Measurements from ENCODE around the gene EMC9.

The EMC9 gene

DNA sequence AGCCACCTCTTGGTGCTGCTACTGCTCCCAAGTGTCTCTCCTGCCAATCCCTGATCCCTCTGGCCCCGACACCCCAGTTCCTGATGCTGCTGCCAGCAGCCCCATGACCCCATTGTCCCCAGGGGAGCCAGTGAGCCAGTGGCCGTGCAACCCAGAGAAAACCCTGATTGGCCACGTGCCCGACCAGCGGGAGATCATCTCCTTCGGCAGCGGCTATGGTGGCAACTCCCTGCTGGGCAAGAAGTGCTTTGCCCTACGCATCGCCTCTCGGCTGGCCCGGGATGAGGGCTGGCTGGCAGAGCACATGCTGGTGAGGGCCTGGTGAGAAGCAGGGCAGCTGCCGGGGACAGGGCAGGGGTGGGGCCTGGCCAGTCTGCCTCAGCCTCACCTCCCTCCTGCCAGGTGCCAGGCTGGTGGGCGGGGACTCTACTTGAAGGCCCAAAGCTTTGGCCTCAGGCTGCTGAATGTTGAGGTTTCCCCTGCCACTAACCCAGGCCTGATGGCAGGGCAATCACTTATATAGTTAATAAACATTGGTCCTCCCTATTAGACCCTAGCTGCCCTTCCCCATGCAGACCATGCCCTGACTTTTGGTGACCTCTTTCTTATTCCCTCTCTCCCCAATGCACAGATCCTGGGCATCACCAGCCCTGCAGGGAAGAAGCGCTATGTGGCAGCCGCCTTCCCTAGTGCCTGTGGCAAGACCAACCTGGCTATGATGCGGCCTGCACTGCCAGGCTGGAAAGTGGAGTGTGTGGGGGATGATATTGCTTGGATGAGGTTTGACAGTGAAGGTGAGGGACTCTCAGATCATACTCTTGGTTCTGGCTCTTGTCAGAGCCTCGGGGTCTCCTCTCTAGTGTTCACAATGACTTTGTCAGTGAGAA is 42.2 kb downstream of the EMC9 start:
- Histone ChIP-seq H3K79me1 (ENCODE audit: low read length) (peaks cover 7% of the 10 kb centered on the region), H3K79me2 (ENCODE audit: control insufficient read depth, insufficient read depth, low read length, poor library complexity) (peaks cover 6% of the 10 kb centered on the region), H2BK120ac (ENCODE audit: insufficient read depth, low read length, poor library complexity) (no peak overlapping the region), H3K9ac (ENCODE audit: low read length) (no peak overlapping the region), H4K12ac (ENCODE audit: low read depth, low read length) (no peak overlapping the region), H2AFZ (ENCODE audit: insufficient read depth, low read length, poor library complexity) (no peak overlapping the region), H3K4me2 (ENCODE audit: low read length) (no peak overlapping the region), H3K36me3 (ENCODE audit: control insufficient read depth in 1 of 2, insufficient read depth in 2 of 2, low read length in 2 of 2) (peaks cover 22 to 29% of the 10 kb centered on the region in 2 experiments), H4K91ac (ENCODE audit: low read depth, low read length) (no peak overlapping the region), H4K8ac (ENCODE audit: low read depth, low read length) (no peak overlapping the region), H2BK5ac (ENCODE audit: low read depth, low read length, poor library complexity) (no peak overlapping the region), H3K23ac (ENCODE audit: low read length) (no peak overlapping the region), H2AK5ac (ENCODE audit: low read length) (no peak overlapping the region), H3K27me3 (ENCODE audit: insufficient read depth, low read length) (no peaks in the 10 kb centered on the region), H3K4me1 (ENCODE audit: control insufficient read depth in 1 of 2, insufficient read depth in 2 of 2, low read length in 2 of 2) (peaks cover 0 to 8% of the 10 kb centered on the region in 2 experiments), H3K18ac (ENCODE audit: low read length) (no peak overlapping the region), H3K4ac (ENCODE audit: low read depth, low read length) (no peak overlapping the region), H3K9me3 (ENCODE audit: insufficient read depth, low read depth, low read length) (peaks cover 7% of the 10 kb centered on the region), H2BK12ac (ENCODE audit: low read length) (no peak overlapping the region), H3K14ac (ENCODE audit: low read length) (no peak overlapping the region), H3K4me3 (ENCODE audit: low read depth, low read length) (no peak overlapping the region), H3K27ac (ENCODE audit: low read depth, low read length) (no peak overlapping the region)
- no CpG with 5 or more reads among the region's 17 CpGs for WGBS (ENCODE audit: extremely low coverage, insufficient coverage, insufficient read length)
- DNase-seq: no peak

DNA sequence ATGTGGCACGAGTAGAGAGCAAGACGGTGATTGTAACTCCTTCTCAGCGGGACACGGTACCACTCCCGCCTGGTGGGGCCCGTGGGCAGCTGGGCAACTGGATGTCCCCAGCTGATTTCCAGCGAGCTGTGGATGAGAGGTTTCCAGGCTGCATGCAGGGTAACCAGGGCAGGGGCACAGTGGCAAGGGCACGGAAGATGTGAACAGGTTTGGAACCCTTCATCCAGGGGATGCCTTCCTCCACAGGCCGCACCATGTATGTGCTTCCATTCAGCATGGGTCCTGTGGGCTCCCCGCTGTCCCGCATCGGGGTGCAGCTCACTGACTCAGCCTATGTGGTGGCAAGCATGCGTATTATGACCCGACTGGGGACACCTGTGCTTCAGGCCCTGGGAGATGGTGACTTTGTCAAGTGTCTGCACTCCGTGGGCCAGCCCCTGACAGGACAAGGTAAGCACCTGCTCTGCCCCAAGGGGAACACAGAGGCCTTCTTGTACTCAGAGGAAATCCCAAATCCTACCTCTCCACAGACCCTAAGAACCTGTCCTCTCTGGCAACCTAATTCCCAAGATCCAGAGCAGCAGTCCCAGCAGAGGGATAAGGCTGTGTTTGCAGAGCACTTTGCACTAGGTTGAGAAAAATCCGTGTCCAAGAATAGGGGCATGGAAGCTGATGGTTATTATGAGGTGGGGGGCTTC is 43.0 kb downstream of the EMC9 start:
- no peak overlapping the region for H4K8ac ChIP-seq (ENCODE audit: low read depth, low read length)
- no peak overlapping the region for H3K4me3 ChIP-seq (ENCODE audit: low read depth, low read length)
- H4K91ac ChIP-seq (ENCODE audit: low read depth, low read length): no peak overlapping the region
- no peak overlapping the region for H3K23ac ChIP-seq (ENCODE audit: low read length)
- H2BK12ac ChIP-seq (ENCODE audit: low read length): no peak overlapping the region
- H2AK5ac ChIP-seq (ENCODE audit: low read length): no peak overlapping the region
- no peak overlapping the region for H3K14ac ChIP-seq (ENCODE audit: low read length)
- H3K79me2 ChIP-seq (ENCODE audit: control insufficient read depth, insufficient read depth, low read length, poor library complexity): peaks cover 6% of the 10 kb centered on the region
- H3K79me1 ChIP-seq (ENCODE audit: low read length): peaks cover 11% of the 10 kb centered on the region
- no peaks in the 10 kb centered on the region for H3K27me3 ChIP-seq (ENCODE audit: insufficient read depth, low read length)
- H2BK120ac ChIP-seq (ENCODE audit: insufficient read depth, low read length, poor library complexity): no peak overlapping the region
- H3K27ac ChIP-seq (ENCODE audit: low read depth, low read length): no peak overlapping the region
- WGBS (ENCODE audit: extremely low coverage, insufficient coverage, insufficient read length): no CpG with 5 or more reads among the region's 16 CpGs
- H2BK5ac ChIP-seq (ENCODE audit: low read depth, low read length, poor library complexity): no peak overlapping the region
- H3K4me2 ChIP-seq (ENCODE audit: low read length): no peak overlapping the region
- H3K9ac ChIP-seq (ENCODE audit: low read length): no peak overlapping the region
- peaks cover 0 to 14% of the 10 kb centered on the region in 2 experiments for H3K4me1 ChIP-seq (ENCODE audit: control insufficient read depth in 1 of 2, insufficient read depth in 2 of 2, low read length in 2 of 2)
- H2AFZ ChIP-seq (ENCODE audit: insufficient read depth, low read length, poor library complexity): no peak overlapping the region
- peaks cover 18 to 25% of the 10 kb centered on the region in 2 experiments for H3K36me3 ChIP-seq (ENCODE audit: control insufficient read depth in 1 of 2, insufficient read depth in 2 of 2, low read length in 2 of 2)
- no peak overlapping the region for H3K4ac ChIP-seq (ENCODE audit: low read depth, low read length)
- no peak overlapping the region for H3K18ac ChIP-seq (ENCODE audit: low read length)
- H3K9me3 ChIP-seq (ENCODE audit: insufficient read depth, low read depth, low read length): peaks cover 3% of the 10 kb centered on the region
- DNase-seq: no peak
- H4K12ac ChIP-seq (ENCODE audit: low read depth, low read length): peak overlapping the region; percentile 26

DNA sequence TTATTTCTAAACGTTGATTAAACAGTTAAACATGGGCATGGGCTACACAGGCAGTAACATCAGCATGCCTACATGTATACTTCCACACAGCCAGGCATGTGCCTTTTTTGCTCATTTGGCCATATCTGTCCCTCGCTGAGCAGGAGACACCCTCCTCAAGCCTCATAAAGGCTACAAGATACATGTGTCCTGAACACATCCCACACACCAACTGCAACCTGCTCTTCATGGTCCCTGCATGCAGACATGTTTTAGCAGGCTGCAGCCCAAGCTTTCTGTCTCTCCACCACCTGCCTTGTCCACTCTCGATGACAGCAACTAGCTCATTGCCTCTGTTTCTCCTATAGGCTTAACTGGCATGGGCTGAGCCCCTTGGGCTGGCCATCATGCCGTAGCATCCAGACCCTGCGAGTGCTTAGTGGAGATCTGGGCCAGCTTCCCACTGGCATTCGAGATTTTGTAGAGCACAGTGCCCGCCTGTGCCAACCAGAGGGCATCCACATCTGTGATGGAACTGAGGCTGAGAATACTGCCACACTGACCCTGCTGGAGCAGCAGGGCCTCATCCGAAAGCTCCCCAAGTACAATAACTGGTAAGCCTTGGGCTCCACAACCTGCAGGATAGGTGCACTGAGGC is 44.7 kb downstream of the EMC9 start:
- Histone ChIP-seq H4K91ac (ENCODE audit: low read depth, low read length) (no peak overlapping the region), H4K12ac (ENCODE audit: low read depth, low read length) (no peak overlapping the region), H3K79me1 (ENCODE audit: low read length) (peaks cover 11% of the 10 kb centered on the region), H2AFZ (ENCODE audit: insufficient read depth, low read length, poor library complexity) (no peak overlapping the region), H3K27me3 (ENCODE audit: insufficient read depth, low read length) (no peaks in the 10 kb centered on the region), H3K4me3 (ENCODE audit: low read depth, low read length) (no peak overlapping the region), H3K9me3 (ENCODE audit: insufficient read depth, low read depth, low read length) (peaks cover 2% of the 10 kb centered on the region), H2AK5ac (ENCODE audit: low read length) (no peak overlapping the region), H3K18ac (ENCODE audit: low read length) (no peak overlapping the region), H3K36me3 (ENCODE audit: control insufficient read depth in 1 of 2, insufficient read depth in 2 of 2, low read length in 2 of 2) (peaks cover 15 to 17% of the 10 kb centered on the region in 2 experiments), H3K23ac (ENCODE audit: low read length) (no peak overlapping the region), H2BK12ac (ENCODE audit: low read length) (no peak overlapping the region), H4K8ac (ENCODE audit: low read depth, low read length) (no peak overlapping the region), H3K79me2 (ENCODE audit: control insufficient read depth, insufficient read depth, low read length, poor library complexity) (peaks cover 6% of the 10 kb centered on the region), H2BK120ac (ENCODE audit: insufficient read depth, low read length, poor library complexity) (no peak overlapping the region), H3K4ac (ENCODE audit: low read depth, low read length) (no peak overlapping the region), H3K9ac (ENCODE audit: low read length) (no peak overlapping the region), H3K4me1 (ENCODE audit: control insufficient read depth in 1 of 2, insufficient read depth in 2 of 2, low read length in 2 of 2) (peaks cover 0 to 14% of the 10 kb centered on the region in 2 experiments), H2BK5ac (ENCODE audit: low read depth, low read length, poor library complexity) (no peak overlapping the region), H3K27ac (ENCODE audit: low read depth, low read length) (no peak overlapping the region), H3K4me2 (ENCODE audit: low read length) (no peak overlapping the region), H3K14ac (ENCODE audit: low read length) (no peak overlapping the region)
- WGBS (ENCODE audit: extremely low coverage, insufficient coverage, insufficient read length): no CpG with 5 or more reads among the region's 8 CpGs
- no peak for DNase-seq

DNA sequence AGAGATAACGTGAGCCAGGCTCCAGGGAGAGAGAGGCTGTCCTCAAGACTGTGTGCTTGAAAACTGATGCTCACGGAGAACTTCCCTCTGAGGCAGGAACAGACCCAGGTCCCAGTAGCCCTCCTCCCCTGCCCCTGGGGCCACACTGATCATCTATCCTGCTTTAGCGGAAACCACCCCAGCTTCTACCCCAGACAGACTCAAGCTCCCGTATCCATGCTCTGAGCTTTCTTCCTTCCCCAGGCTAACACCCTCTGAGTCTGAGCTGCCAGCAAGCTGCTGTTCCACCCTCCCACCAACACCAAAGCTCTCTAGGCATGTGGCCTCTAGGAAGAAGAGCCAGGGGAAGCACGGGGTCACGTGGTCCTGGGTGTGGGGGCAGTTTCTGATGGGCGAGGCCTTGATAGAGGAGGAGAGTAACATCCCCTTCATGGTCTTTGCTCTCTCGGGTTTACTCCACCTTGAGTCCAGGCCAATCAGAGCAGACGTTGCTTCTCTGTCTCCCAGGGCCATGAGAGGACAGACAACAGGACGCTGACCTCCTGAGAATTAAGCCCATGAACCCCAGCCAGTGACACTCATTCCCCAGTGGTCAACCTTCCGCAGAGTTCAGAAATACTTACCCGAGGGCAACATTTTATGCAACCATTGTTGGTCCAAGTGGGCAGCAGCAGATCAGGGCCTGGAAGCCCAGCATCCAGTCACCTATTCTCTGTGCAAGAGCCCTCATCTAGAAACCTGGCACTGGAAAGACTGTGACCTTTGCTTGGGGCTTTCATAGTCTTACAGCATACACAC is 45.9 kb downstream of the EMC9 start:
- H3K18ac ChIP-seq (ENCODE audit: low read length): no peak overlapping the region
- peaks cover 11% of the 10 kb centered on the region for H3K79me1 ChIP-seq (ENCODE audit: low read length)
- peak overlapping the region; percentile 77 for H4K8ac ChIP-seq (ENCODE audit: low read depth, low read length)
- H4K12ac ChIP-seq (ENCODE audit: low read depth, low read length): no peak overlapping the region
- no peak overlapping the region for H2AK5ac ChIP-seq (ENCODE audit: low read length)
- DNase-seq: no peak
- H3K4me3 ChIP-seq (ENCODE audit: low read depth, low read length): no peak overlapping the region
- no peak overlapping the region for H4K91ac ChIP-seq (ENCODE audit: low read depth, low read length)
- no peak overlapping the region for H3K9ac ChIP-seq (ENCODE audit: low read length)
- peak overlapping the region; percentile 28 for H3K14ac ChIP-seq (ENCODE audit: low read length)
- no peaks in the 10 kb centered on the region for H3K27me3 ChIP-seq (ENCODE audit: insufficient read depth, low read length)
- H2BK12ac ChIP-seq (ENCODE audit: low read length): no peak overlapping the region
- H3K4me2 ChIP-seq (ENCODE audit: low read length): peak overlapping the region; percentile 88
- no peak overlapping the region for H3K4ac ChIP-seq (ENCODE audit: low read depth, low read length)
- H3K79me2 ChIP-seq (ENCODE audit: control insufficient read depth, insufficient read depth, low read length, poor library complexity): peaks cover 6% of the 10 kb centered on the region
- peaks cover 2% of the 10 kb centered on the region for H3K9me3 ChIP-seq (ENCODE audit: insufficient read depth, low read depth, low read length)
- no peak overlapping the region for H3K23ac ChIP-seq (ENCODE audit: low read length)
- no CpG with 5 or more reads among the region's 12 CpGs for WGBS (ENCODE audit: extremely low coverage, insufficient coverage, insufficient read length)
- no peak overlapping the region for H3K27ac ChIP-seq (ENCODE audit: low read depth, low read length)
- peaks cover 0 to 14% of the 10 kb centered on the region in 2 experiments for H3K4me1 ChIP-seq (ENCODE audit: control insufficient read depth in 1 of 2, insufficient read depth in 2 of 2, low read length in 2 of 2)
- no peak overlapping the region for H2BK5ac ChIP-seq (ENCODE audit: low read depth, low read length, poor library complexity)
- H2AFZ ChIP-seq (ENCODE audit: insufficient read depth, low read length, poor library complexity): peak overlapping the region; percentile 53
- H3K36me3 ChIP-seq (ENCODE audit: control insufficient read depth in 1 of 2, insufficient read depth in 2 of 2, low read length in 2 of 2): peaks cover 12 to 17% of the 10 kb centered on the region in 2 experiments
- H2BK120ac ChIP-seq (ENCODE audit: insufficient read depth, low read length, poor library complexity): no peak overlapping the region
